Neural cell (in vitro differentiated cells): ENCODE data around the gene GSE1. TPM values are rescaled to one million over a fixed set of nuclear protein-coding genes. Genes with fewer than 3 reads are reported as not detected.

Experiments used
- H2AFZ ChIP-seq: fragments of 200-600, 300-800 bp; sonication (generic), shearing (Covaris generic); 2 replicates; pipeline ENCODE4 v1.6.0; 2014; ENCODE audit warnings: low read depth, mild to moderate bottlenecking, antibody characterized with exemption, low read length, moderate library complexity
- H3F3A ChIP-seq: fragments of 200-600 bp; shearing (Covaris generic); 2 replicates; pipeline ENCODE4 v1.6.1; 2016; ENCODE audit warnings: mild to moderate bottlenecking, moderate library complexity, mixed read lengths, antibody characterized with exemption, low read length; ENCODE audit not compliant: insufficient read depth, poor library complexity, severe bottlenecking
- H3K27ac ChIP-seq: fragments of 200-600, 300-800 bp; sonication (generic), shearing (Covaris generic); 2 replicates; pipeline ENCODE4 v1.5.1; 2014; ENCODE audit warnings: mild to moderate bottlenecking, low read length, moderate library complexity
- H3K27me3 ChIP-seq: fragments of 300-800, 200-600 bp; sonication (generic), shearing (Covaris generic); 2 replicates; pipeline ENCODE4 v1.6.0; 2014; ENCODE audit warnings: mild to moderate bottlenecking, low read depth, low read length, moderate library complexity; ENCODE audit not compliant: insufficient read depth
- H3K36me3 ChIP-seq: fragments of 300-800, 200-600 bp; sonication (generic), shearing (Covaris generic); 2 replicates; pipeline ENCODE4 v1.5.1; 2014; ENCODE audit warnings: mild to moderate bottlenecking, antibody characterized with exemption, low read length, moderate library complexity; ENCODE audit not compliant: insufficient read depth
- H3K4me2 ChIP-seq: fragments of 300-800, 200-600 bp; sonication (generic), shearing (Covaris generic); 2 replicates; pipeline ENCODE4 v1.6.0; 2014; ENCODE audit warnings: mild to moderate bottlenecking, low read length
- H3K4me3 ChIP-seq: fragments of 300-800, 200-600 bp; sonication (generic), shearing (Covaris generic); 2 replicates; pipeline ENCODE4 v1.5.1; 2014; ENCODE audit warnings: mild to moderate bottlenecking, low read length, moderate library complexity
- H3K79me2 ChIP-seq: fragments of 200-600 bp; shearing (Covaris generic); replicated peaks from 2 replicates; pipeline ENCODE4 v1.6.0; 2014; ENCODE audit warnings: mild to moderate bottlenecking, low read length, moderate library complexity; ENCODE audit not compliant: insufficient read depth
- H3K9ac ChIP-seq: fragments of 300-800, 200-600 bp; sonication (generic), shearing (Covaris generic); 2 replicates; pipeline ENCODE4 v1.6.1; 2016; ENCODE audit warnings: mild to moderate bottlenecking, low read length, mixed read lengths
- H3K9me2 ChIP-seq: fragments of 200-600 bp; shearing (Covaris generic); 2 replicates; pipeline ENCODE4 v1.6.1; 2016; ENCODE audit warnings: mild to moderate bottlenecking, low read length, mixed read lengths; ENCODE audit not compliant: insufficient read depth
- H3K9me3 ChIP-seq: fragments of 200-600, 300-800 bp; sonication (generic), shearing (Covaris generic); 2 replicates; pipeline ENCODE4 v1.6.1; 2016; ENCODE audit warnings: mild to moderate bottlenecking, mixed run types, low read length, moderate library complexity, mixed read lengths
- H4K20me1 ChIP-seq: fragments of 200-600 bp; shearing (Covaris generic); 2 replicates; pipeline ENCODE4 v1.6.1; 2016; ENCODE audit warnings: mild to moderate bottlenecking, mixed run types; ENCODE audit not compliant: insufficient read depth
- EP300 ChIP-seq: fragments of 450-650 bp; conservative IDR thresholded peaks from 2 replicates; pipeline ENCODE4 v1.6.1; 2014; ENCODE audit warnings: antibody characterized with exemption, mild to moderate bottlenecking, moderate library complexity; ENCODE audit not compliant: poor library complexity, severe bottlenecking
- EZH2 ChIP-seq: fragments of 200-600, 300-800 bp; shearing (Covaris generic), sonication (generic); IDR thresholded peaks from 2 replicates; pipeline ENCODE4 v1.6.1; 2014; ENCODE audit warnings: antibody characterized with exemption, low read length, borderline replicate concordance, mild to moderate bottlenecking; ENCODE audit not compliant: insufficient read depth, poor library complexity, severe bottlenecking
- MXI1 ChIP-seq: fragments of 450-650 bp; conservative IDR thresholded peaks from 2 replicates; pipeline ENCODE4 v1.6.1; 2014; ENCODE audit warnings: antibody characterized with exemption, mild to moderate bottlenecking; ENCODE audit not compliant: poor library complexity, severe bottlenecking
- POLR2AphosphoS5 ChIP-seq: IDR thresholded peaks from 2 replicates; pipeline ENCODE4 v1.6.1; 2012
- RAD21 ChIP-seq: fragments of 450-650 bp; conservative IDR thresholded peaks from 2 replicates; pipeline ENCODE4 v1.6.1; 2014; ENCODE audit warnings: antibody characterized with exemption, mild to moderate bottlenecking, moderate library complexity
- SMC3 ChIP-seq: fragments of 450-650 bp; conservative IDR thresholded peaks from 2 replicates; pipeline ENCODE4 v1.6.1; 2014; ENCODE audit warnings: antibody characterized with exemption, mild to moderate bottlenecking, moderate library complexity; ENCODE audit not compliant: poor library complexity
- TAF1 ChIP-seq: IDR thresholded peaks from 2 replicates; pipeline ENCODE4 v1.6.1; 2012; ENCODE audit warnings: low read depth
- polyA plus RNA-seq: library from polyadenylated mRNA; depleted of rRNA; stranded (reverse); fragments of >200 nt; gene quantifications from 2 replicates; pipeline ENCODE4 v1.2.3, GENCODE V29; 2014
- TF ChIP-seq, protein P1 (sequence below): IDR thresholded peaks from 2 replicates; pipeline ENCODE4 v1.6.1; 2012; ENCODE audit warnings: borderline replicate concordance
- TF ChIP-seq, protein P2 (sequence below): fragments of 450-650 bp; IDR thresholded peaks from 2 replicates; pipeline ENCODE4 v1.5.1; 2014; ENCODE audit warnings: antibody characterized with exemption, mild to moderate bottlenecking, moderate library complexity; ENCODE audit not compliant: poor library complexity, severe bottlenecking

GSE1 gene
- polyA plus RNA-seq, 1 donor from 2014 or later = 35.6 TPM

DNA sequence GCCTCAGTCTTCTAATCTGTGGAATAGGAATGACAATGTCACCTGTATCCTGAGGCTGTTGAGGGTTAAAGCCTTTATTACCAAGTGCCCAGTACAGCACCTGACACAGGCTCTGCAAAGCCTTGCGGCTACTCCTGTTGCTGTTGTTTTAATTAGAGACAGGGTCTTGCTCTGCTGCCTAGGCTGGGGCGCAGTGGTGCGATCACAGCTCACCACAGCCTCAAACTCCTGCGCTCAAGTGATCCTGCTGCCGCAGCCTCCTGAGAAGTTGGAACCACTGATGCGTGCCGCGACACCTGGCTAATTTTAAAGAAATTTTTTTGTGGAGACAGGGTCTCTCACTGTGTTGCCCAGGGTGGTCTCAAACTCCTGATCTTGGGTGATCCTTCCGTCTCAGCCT lies 5.4 kb downstream of the GSE1 start:
- Histone ChIP-seq H3K27ac (no peak overlapping the region), H3K9me3 (no peaks in the 10 kb centered on the region), H3K4me3 (no peak overlapping the region), H3K9ac (no peak overlapping the region), H3F3A (peaks cover 4% of the 10 kb centered on the region), H3K4me2 (no peak overlapping the region), H3K9me2 (no peaks in the 10 kb centered on the region), H3K27me3 (no peaks in the 10 kb centered on the region), H3K36me3 (no peaks in the 10 kb centered on the region), H4K20me1 (peaks cover 23% of the 10 kb centered on the region), H3K79me2 (peaks cover 75% of the 10 kb centered on the region), H2AFZ (no peak overlapping the region)
- no peak for TF ChIP-seq EZH2
- no peak for TF ChIP-seq EP300

DNA sequence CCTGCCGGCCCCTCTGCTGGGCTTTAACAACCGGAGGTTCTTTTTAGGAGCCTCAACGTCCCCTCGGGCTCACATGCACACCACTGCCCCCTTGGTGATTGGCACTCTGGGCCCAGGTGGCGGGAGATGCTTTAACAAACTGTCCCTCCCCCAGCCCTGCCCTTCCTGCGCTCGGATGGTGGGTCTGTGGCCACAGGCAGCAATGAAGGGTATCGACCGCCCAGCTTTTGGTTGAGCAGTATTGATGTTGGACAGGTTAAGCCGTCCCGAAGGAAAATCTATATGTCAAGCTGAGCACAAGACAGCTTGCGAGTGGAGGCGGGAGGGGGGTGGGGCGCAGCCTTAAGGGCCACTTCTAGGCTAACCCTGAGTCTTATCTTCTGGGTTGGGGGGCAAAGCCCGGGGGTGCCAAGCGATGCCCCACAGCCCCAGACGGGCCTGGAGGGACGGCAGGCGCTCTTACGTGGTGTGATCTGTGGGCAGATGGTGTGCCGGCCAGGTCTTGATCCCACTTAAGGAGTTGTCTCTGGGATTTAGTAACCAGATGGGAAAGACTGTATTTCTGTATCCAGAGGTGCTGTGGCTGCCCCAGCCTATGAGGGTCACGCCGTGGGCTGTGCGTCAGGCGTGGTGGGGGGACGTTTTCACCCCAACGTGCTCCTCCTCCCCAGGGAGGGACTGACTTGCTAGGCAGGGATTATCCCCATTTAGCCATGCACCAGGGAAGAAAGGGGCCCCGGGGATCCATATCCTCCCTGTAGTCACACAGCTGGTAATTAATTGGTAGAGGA lies 6.2 kb downstream of the GSE1 start:
- Histone ChIP-seq H3K4me3 (no peak overlapping the region), H3K9me2 (no peaks in the 10 kb centered on the region), H3F3A (peaks cover 4% of the 10 kb centered on the region), H3K9ac (no peak overlapping the region), H4K20me1 (peaks cover 27% of the 10 kb centered on the region), H3K9me3 (no peaks in the 10 kb centered on the region), H3K27me3 (no peaks in the 10 kb centered on the region), H3K36me3 (no peaks in the 10 kb centered on the region), H3K4me2 (no peak overlapping the region), H3K79me2 (peaks cover 83% of the 10 kb centered on the region), H3K27ac (no peak overlapping the region), H2AFZ (no peak overlapping the region)
- TF ChIP-seq, protein P1, sequence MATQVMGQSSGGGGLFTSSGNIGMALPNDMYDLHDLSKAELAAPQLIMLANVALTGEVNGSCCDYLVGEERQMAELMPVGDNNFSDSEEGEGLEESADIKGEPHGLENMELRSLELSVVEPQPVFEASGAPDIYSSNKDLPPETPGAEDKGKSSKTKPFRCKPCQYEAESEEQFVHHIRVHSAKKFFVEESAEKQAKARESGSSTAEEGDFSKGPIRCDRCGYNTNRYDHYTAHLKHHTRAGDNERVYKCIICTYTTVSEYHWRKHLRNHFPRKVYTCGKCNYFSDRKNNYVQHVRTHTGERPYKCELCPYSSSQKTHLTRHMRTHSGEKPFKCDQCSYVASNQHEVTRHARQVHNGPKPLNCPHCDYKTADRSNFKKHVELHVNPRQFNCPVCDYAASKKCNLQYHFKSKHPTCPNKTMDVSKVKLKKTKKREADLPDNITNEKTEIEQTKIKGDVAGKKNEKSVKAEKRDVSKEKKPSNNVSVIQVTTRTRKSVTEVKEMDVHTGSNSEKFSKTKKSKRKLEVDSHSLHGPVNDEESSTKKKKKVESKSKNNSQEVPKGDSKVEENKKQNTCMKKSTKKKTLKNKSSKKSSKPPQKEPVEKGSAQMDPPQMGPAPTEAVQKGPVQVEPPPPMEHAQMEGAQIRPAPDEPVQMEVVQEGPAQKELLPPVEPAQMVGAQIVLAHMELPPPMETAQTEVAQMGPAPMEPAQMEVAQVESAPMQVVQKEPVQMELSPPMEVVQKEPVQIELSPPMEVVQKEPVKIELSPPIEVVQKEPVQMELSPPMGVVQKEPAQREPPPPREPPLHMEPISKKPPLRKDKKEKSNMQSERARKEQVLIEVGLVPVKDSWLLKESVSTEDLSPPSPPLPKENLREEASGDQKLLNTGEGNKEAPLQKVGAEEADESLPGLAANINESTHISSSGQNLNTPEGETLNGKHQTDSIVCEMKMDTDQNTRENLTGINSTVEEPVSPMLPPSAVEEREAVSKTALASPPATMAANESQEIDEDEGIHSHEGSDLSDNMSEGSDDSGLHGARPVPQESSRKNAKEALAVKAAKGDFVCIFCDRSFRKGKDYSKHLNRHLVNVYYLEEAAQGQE = no peak
- TF ChIP-seq, protein P2, sequence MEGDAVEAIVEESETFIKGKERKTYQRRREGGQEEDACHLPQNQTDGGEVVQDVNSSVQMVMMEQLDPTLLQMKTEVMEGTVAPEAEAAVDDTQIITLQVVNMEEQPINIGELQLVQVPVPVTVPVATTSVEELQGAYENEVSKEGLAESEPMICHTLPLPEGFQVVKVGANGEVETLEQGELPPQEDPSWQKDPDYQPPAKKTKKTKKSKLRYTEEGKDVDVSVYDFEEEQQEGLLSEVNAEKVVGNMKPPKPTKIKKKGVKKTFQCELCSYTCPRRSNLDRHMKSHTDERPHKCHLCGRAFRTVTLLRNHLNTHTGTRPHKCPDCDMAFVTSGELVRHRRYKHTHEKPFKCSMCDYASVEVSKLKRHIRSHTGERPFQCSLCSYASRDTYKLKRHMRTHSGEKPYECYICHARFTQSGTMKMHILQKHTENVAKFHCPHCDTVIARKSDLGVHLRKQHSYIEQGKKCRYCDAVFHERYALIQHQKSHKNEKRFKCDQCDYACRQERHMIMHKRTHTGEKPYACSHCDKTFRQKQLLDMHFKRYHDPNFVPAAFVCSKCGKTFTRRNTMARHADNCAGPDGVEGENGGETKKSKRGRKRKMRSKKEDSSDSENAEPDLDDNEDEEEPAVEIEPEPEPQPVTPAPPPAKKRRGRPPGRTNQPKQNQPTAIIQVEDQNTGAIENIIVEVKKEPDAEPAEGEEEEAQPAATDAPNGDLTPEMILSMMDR = no peak
- TF ChIP-seq RAD21 (no peak), SMC3 (no peak), EP300 (no peak), EZH2 (no peak), POLR2AphosphoS5 (no peak), MXI1 (no peak), TAF1 (no peak)
